Medulla oblongata (tissue), 1 donor: ENCODE results near the gene GPC4.

ENCODE experiments used
- DNase-seq: peaks from one replicate; pipeline ENCODE4 v3.0.0-alpha.2; 2015; ENCODE audit errors: extremely low spot score

The GPC4 gene

DNA sequence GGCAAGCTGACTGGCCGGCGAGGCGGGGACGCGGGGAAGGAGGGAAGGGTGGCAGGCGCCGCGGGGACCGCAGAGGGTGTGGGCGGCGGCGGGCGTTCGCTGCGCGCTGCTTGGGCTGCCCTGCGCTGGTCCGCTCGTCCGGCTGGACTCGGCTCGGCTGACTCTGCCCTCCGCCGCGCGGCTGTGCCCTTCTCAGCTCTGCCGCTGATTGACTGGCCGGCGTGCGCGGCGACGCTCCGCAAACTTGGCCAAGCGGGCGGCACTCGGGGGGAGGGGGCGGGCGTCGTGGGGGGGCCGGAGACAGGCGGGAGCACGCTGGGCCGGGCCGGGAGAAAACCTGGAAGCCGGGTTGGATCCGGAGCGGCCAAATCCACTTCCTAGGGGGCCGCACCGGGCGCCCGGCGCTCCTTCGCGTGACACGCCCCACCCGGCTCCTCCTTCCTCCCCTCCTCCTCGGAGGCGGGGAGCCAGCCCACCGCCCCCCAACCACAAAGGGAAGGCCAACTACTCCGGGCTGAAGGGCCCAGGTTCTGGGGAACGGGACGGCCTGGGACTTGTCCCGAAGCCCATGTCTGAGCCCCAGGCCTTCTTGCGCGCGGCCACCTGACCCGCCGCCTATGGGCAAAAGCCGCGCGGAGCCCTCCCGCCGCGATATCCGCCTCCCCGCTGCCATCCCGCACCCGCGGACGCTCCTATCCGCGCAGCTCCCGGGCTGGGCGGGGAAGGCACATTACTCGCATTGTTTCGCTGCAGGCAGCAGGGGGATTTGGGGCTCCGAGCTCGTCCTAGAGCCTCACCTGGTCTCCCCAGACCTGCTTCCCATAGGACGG, at the start of gene GPC4:
Gene GPC4, minus strand, starts transcription at position 214 of the 830 bp plus-strand sequence. CDS start 524 bp downstream, outside the sequence.
- DNase-seq: peak; percentile 39

- no peak for DNase-seq
These were observed 45.9 kb upstream of the GPC4 start for GRCh38 chrX:133461231-133461630.

DNA sequence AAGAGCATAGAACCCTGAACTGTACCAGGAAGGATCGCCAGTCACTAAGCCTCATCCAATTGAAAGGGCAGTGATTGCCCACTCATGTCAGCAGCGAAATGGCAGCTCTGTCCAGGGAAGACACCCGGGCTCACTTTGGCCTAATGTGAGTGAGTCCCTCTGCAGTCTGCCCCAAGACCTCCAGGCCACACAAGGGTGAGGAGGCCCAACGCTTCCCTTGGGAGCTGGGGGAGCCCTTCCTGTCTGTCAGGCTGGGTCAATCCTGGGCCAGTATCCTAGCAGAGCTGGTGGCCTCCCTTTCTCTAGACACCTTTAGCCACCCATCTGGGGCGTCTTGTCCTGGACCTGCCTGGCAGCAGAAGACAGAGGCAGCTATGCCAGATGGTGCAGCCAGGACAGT, 39.6 kb upstream of the GPC4 start:
- no peak for DNase-seq

- no peak for DNase-seq
These were observed 39.2 kb upstream of the GPC4 start for GRCh38 chrX:133454491-133454914.

DNA sequence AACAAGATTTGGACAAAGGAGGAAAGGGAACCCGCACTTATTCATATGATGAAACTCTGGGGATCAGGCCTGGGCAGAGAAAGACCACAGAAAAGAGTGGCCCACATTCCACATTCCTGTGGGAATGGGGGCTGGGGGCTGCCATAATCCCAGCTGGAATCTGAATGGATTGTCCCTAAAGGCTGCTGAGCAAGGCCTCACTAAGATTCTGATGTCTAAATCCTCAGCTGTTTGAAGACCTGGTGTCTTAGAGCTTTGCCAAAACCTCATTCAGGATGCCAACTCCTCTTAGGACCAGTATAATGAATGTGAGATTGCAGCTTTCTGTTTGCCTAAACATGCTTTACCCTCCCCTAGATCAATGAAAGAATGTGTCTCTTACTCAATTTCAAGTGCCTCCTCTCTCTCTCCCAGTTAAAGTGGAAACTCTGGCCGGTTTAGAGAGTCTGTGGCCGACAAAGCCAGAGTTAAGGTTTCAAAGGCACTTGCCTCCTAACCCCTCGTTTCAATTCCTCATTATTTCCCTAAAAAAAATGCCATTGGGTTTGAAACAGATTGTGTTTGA, 33.3 kb upstream of the GPC4 start:
- DNase-seq: no peak

DNA sequence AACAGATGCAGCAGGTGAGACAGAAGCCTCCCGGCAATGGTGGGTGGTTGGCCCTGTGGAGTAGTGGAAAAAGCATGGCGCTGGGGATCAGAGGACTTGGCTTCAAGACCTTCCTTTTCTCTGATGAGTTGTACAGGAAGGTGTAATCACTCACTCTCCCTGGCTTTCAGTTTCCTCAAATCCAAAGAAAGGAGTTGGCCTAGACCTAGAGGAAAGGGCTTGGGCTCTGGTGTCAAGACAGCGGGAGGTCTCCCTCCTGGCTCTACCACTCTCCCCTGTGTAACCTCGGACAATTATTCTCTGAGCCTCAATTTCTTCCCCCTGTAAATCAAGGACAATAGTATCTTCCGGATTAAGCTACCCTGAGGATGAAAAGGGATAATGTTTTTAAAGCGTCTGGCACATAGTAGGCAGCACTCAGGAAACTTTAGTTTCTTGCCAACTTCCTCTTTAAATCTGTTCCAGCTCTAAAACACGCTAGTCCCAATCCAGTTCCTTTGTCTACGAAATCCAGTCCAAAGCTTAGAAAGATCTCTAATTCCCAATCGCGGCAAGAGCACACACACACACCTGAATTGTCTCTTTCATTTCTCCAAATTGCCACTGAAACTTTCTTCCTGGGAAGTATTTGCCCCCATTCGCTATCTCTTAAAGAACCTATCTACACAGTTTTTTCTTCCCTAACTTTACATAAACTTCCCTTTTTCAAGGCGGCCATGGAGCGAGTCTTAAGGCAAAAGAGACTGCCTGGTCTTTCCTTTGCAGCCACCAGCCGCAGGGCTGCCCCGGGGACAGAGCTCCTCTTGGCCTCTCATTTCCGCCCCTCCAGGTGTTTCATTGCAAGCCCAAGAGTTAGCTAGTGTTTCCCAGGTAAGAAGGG, 29.9 kb upstream of the GPC4 start:
- DNase-seq: peak; percentile 5

DNA sequence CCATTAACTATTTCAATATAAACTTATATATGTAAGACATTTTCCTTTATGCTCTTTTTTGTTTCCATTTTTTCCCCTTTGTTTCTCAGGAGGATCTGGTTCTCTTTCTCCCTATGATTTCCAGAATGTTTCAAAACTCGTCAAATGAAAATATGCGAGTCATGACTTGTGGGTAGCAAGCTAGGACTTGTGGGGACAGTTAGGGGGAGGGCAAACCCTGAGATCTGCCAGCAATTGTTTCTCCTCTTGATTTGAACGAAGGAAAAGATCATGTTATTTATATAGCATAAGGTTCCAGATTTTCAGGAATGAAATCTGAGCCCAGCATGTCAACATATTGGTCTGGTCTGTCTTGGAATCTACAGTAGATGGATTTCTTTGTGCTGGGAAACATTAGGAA, 28.9 kb upstream of the GPC4 start:
- DNase-seq: no peak

- DNase-seq: no peak
These were observed 25.5 kb upstream of the GPC4 start for GRCh38 chrX:133440797-133441163.

- no peak for DNase-seq
These were observed 24.9 kb upstream of the GPC4 start for GRCh38 chrX:133440081-133440796.

DNA sequence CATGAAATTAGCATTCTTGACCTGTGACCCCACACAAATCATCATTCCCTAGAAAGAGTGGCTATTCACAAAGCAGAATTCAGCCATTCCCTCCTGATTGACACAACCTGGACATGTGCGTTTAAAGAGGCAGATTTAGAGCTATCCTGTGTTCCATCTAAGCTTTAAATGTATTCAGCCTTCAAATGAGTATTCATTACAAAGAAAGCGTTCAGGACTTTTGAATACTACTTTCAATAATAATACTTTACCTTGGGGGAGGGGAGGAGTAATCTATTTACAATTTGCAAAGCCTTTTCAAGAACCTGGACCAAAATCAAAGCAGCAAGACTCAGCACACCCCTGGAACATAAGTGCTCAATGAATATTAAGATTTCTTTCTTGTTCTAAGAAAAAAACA, 22.5 kb upstream of the GPC4 start:
- DNase-seq: no peak

GRCh38 chrX:133437356-133437755, 22.1 kb upstream of the GPC4 start:
- DNase-seq: no peak

DNA sequence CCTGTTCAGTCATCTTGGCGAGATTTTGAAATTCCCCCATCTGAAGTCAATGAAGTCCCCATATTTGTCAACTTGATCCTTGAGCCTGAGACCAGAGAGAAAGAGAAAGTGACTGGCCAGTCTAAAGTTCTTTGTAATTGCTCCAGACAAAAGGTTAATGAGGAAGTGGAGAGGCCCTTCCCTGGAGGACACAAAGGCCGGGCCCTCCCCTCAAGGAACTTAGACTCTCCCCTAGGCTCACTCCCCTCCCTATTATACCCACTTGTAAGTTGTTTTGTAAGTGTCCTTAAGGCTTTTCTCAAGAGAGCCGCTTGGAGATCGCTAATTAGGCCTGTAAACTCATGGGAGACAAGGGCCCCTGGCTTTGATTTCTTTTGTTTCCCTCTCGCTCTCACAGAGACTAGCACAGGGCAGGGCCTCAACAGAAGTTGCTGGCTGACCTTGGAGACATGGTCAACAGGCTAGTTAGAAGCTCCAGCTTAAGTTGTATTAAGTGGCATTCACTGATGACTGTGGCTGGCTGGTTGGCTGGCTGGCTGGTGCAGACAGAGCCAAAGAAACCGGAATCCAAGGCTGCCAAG, 20.3 kb upstream of the GPC4 start:
- no peak for DNase-seq

DNA sequence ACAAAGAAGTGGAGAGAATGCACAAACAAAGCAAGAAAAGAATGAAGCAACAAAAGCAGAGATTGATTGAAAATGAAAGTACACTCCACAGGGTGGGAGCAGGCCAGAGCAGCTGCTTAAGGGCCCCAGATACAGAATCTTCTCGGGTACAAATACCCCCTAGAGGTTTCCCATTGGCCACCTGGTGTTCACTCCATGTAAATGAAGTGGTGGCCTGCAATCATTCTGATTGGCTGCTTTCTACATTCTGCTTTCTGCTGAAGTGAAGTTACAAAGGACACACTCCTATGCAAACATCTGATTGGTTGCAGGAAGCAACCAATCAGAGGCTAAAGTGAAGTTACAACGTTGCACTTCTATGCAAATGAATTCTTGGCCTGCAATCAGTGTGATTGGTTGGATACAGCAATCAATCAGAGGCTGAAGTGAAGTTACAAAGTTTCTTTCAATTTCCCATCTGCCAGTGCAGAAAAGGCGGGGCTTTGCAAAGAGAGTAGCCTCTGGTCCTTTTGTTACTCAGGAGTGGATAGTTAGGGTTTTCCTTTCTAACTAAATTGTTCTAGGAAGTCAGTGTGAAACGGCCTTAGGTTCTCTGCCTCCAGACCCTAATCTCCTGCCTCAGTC, 19.0 kb upstream of the GPC4 start:
- DNase-seq: no peak

GRCh38 chrX:133419911-133420310, 4.6 kb upstream of the GPC4 start:
- DNase-seq: no peak

DNA sequence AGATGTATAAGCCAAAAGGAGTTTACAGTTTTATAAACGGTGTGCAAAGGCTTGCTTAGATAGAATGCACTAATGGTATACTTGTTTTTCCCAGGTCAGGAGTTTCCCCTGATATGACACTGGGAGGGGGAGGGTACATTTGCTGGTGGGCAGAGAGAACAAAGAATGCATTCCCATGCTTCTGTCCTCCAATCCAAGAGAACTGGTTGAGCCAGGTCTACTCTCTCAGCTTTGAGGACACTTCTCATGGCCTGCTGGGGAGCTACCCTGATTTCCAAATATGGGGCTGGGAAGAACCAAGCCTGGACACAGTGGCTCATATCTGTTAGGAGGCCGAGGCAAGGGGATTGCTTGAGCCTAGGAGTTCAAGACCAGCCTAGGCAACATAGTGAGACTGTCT, 3.3 kb upstream of the GPC4 start:
- DNase-seq: no peak

DNA sequence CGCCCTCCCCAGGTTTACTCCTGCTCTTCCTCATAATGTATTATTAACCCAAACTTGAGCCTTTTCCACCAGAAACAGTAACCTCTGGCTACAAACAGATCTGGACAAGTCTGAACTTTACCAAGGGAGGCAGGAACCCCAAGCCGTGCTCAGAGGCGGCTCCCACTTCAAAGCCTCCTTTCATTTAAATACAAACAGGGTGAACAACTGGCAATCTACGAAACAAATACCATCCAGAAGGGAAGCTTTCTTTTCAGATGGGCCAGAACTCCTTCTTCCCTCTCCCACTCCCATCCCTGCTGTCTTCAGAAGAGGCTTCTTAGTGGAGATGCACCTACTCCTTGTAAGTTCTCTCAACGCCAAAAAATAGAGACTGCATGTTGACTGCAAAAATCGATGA, 2.1 kb upstream of the GPC4 start:
- no peak for DNase-seq

- DNase-seq: peak; percentile 5
These were observed 648 bp downstream of the GPC4 start for GRCh38 chrX:133414406-133415275.

DNA sequence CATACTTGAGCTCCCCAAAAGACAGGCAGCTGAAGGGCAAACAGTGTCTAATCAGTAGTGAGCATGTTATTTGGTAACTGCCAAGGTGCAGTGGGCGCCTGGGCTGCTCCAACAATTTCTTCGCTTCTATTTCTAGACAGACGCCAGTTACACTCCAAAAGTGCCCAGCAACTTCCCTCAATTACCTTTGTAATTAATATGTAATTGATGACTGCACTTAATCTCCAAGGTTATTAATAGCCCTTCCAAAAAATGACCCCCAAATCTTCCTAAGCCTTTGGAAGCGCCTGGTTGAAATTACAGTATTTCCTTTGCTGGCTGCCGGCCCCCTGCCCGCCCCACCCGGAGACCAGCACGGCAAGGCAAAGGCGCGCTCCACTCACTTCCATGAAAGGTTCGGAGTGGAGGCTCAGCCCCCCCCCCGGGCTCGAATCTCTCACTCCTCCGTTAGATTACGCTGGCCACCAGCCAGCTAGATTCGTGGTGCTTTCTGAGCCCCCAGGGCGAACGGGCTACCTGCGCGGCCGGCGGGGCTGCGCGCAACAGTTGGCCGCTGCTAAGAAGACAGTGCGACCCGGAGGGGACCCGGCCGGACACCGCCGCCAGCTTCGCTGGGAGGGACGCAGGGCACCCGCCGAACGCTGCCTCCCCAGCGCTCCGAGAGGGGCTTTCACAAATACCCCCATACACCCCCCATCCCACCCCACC, 1.9 kb downstream of the GPC4 start:
- no peak for DNase-seq

- no peak for DNase-seq
These were observed 2.6 kb downstream of the GPC4 start for GRCh38 chrX:133412665-133413064.
